Fibroblast of peridontal ligament (primary cell): ENCODE measurements around the gene ATP12A.
"Not testable (repeated sequence)": the region's sequence is repeated elsewhere in the genome, so short reads cannot be mapped to it uniquely, and the experiment has no call there.

Source experiments
- DNase-seq: peaks from one replicate; pipeline ENCODE4 v3.0.0-alpha.2; 2010; ENCODE audit errors: extremely low read depth

The ATP12A gene

GRCh38 chr13:24730873-24731567, 50.8 kb downstream of the ATP12A start:
- not testable (repeated sequence) for DNase-seq

GRCh38 chr13:24734950-24735349, 54.7 kb downstream of the ATP12A start:
- DNase-seq, result no peak

- DNase-seq, result no peak
Observed at GRCh38 chr13:24737042-24737441, 56.8 kb downstream of the ATP12A start.

GRCh38 chr13:24738366-24738847, 58.2 kb downstream of the ATP12A start:
- no peak for DNase-seq

- DNase-seq, result no peak
Observed at GRCh38 chr13:24740014-24740890, 60.0 kb downstream of the ATP12A start.

GRCh38 chr13:24741016-24741662, 60.9 kb downstream of the ATP12A start:
- DNase-seq, result no peak

GRCh38 chr13:24741791-24742190, 61.6 kb downstream of the ATP12A start:
- no peak for DNase-seq

GRCh38 chr13:24742294-24742693, 62.1 kb downstream of the ATP12A start:
- DNase-seq, result no peak

- DNase-seq, result no peak
Observed at GRCh38 chr13:24742977-24743376, 62.8 kb downstream of the ATP12A start.

GRCh38 chr13:24744247-24744646, 64.0 kb downstream of the ATP12A start:
- DNase-seq, result no peak

- DNase-seq, result no peak
Observed at GRCh38 chr13:24745516-24745860, 65.3 kb downstream of the ATP12A start.

GRCh38 chr13:24745861-24746617, 65.8 kb downstream of the ATP12A start:
- DNase-seq, result no peak

- DNase-seq, result no peak
Observed at GRCh38 chr13:24746618-24747247, 66.5 kb downstream of the ATP12A start.

- DNase-seq, result peak; percentile 8
Observed at GRCh38 chr13:24747248-24748060, 67.2 kb downstream of the ATP12A start.

GRCh38 chr13:24748061-24748400, 67.8 kb downstream of the ATP12A start:
- DNase-seq, result no peak

GRCh38 chr13:24759197-24759596, 79.0 kb downstream of the ATP12A start:
- DNase-seq, result no peak
